LNCAP (cell line): Measurements from ENCODE around the gene ADK.

Source experiments
- TF ChIP-seq, protein P1 (sequence below): fragments of 450-650 bp; IDR thresholded peaks from 2 replicates; pipeline ENCODE4 v1.5.1; 2017; ENCODE audit warnings: mild to moderate bottlenecking

ADK gene

DNA sequence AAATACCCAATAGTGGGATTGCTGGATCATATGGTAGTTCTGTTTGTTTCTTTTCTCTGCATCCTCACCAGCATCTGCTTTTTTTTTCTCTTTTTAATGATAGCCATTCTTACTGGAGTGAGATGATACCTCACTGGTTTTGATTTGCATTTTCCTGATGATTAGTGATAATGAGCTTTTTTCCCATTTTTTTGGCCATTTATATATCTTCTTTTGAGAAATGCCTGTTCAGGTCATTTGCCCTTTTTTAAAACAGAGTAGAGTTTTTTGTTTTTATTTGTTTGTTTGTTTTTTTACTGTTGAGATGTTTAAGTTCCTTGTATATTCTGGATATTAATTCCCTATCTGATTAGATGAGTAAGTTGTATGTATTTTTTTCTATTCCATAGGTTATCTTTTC, 469.6 kb downstream of the ADK start:
- TF ChIP-seq, protein P1, sequence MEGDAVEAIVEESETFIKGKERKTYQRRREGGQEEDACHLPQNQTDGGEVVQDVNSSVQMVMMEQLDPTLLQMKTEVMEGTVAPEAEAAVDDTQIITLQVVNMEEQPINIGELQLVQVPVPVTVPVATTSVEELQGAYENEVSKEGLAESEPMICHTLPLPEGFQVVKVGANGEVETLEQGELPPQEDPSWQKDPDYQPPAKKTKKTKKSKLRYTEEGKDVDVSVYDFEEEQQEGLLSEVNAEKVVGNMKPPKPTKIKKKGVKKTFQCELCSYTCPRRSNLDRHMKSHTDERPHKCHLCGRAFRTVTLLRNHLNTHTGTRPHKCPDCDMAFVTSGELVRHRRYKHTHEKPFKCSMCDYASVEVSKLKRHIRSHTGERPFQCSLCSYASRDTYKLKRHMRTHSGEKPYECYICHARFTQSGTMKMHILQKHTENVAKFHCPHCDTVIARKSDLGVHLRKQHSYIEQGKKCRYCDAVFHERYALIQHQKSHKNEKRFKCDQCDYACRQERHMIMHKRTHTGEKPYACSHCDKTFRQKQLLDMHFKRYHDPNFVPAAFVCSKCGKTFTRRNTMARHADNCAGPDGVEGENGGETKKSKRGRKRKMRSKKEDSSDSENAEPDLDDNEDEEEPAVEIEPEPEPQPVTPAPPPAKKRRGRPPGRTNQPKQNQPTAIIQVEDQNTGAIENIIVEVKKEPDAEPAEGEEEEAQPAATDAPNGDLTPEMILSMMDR: no peak

DNA sequence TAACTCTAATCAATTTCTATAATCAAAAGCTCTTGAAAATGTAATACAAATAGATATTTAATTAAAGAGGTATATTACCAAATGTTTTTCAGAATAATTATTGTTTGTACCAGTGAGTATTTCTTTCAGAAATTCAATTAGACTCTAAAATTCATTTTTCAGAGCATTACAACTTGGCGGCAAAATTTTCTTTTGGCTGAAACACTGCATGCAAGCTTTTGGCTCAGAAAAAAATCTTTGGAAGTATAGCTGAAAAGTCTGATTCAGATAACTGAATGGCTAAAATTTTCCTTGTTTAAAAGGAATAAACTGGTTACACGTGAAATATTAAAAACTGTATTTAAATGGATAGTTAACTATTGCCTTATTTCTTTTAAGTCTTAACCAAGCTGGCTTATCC, 472.8 kb downstream of the ADK start:
- TF ChIP-seq, protein P1: no peak

DNA sequence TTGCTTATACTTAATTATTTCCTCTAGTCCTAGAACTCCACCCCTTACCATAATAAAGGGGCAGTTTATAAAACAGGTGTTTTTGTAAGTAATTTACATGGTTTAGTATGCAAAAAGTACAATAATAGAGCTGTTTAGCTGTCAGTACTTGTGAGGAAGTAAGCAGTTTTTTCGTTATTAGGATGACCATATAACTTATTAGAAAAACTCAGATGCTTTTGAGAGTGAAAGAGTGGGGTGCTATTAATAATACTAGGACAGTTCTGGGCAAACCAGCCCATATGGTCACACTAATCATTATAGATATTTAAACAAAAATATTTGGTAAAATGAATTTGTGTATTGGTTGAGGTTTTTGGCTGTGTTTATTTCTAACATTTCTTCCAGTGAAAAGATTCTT, 473.5 kb downstream of the ADK start:
- TF ChIP-seq, protein P1: no peak

DNA sequence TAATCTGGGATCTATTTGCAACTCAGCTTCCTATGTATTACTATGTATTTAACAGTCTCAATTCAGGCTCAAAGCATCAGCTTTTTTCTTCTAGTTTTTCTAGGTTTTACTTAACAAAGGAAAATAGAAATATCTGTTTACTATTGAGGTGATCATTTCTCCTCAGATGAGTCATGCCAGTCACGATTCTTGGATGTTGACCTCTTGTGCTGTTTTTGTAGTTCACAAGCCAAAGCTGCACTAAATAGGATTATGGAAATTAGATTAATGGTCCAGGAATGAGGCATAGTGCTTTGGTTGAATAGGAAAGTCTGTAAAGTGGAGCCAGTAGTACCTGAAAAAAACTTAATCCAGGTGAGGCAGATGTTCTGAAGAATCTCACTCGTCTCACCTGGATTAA, 477.1 kb downstream of the ADK start:
- TF ChIP-seq, protein P1: no peak

DNA sequence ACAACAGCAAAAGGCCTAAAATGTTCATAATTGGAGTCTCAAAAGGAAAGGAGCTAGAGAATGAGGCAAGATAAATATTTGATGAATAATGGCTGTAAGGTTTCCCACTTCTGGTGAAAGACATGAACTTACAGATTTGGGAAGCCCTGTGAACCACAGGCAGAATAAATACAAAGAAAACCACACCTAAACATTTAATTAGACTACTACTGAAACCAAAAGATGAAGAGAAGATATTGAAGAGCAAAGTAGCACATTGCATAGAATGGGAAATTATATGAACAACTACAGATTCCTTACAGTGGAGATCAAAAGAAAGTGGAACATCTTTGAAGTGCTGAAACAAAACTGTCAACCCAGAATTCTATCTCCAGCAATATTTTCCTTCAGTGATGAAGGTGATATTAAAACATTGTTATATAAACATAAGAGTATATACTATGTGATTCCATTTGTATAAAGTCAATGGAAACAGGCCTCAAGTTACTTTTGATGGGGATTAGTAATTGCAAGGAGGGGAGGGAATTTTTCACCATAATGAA, 484.0 kb downstream of the ADK start:
- TF ChIP-seq, protein P1: no peak

DNA sequence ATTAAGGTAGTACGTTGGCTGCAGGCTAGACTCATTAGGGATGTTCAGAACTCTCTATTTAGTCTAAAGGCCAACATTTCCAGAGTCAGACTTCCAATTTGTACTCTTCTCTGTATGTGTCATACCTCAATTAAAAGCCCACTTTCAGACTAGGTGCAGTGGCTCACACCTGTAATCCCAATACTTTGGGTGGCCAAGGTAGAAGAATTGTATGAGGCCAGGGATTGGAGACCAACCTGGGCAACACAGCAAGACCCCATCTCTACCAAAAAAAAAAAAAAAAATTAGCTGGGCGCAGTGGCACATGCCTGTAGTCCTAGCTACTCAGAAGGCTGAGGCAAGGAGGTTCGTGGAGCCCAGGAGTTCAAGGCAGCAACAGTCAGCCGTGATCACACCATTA, 484.6 kb downstream of the ADK start:
- TF ChIP-seq, protein P1: no peak

DNA sequence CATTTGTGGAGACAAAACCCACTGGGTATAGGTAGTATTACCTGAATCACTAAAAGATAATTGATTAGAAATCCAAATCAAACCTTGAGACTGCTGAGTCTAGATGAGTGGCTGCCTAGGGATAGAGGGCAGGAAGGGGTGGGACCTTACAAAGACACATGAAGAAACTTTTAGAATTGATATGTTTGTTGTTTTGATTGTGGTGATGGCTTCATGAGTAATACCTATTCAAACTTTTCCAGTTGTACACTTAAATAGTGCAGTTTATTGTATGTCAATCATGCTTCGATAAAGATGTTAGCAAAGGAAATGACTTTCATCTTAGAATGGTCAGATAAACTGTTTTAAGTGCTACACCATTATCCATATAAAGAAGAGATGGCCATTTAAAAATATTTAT, 486.7 kb downstream of the ADK start:
- TF ChIP-seq, protein P1: no peak
